Aorta (tissue), 5 donors: ENCODE data around the gene AMER3. TPM values are rescaled to one million over a fixed set of nuclear protein-coding genes. Genes with fewer than 3 reads are reported as not detected.
A peak's percentile ranks its signal among the peaks of the same experiment; 100 is the strongest.

Source experiments
- ATAC-seq: fragments of 200-7000 bp; cut with Tn5 transposase; one replicate; pipeline ENCODE4 v1.9.1; 2022; ENCODE audit warnings: moderate library complexity; ENCODE audit not compliant: low FRiP score
- DNase-seq, 2 donors: peaks; one replicate each; pipeline ENCODE4 v3.0.0-alpha.2; 2020
- H3K27ac ChIP-seq, 2 donors: one replicate each; pipeline ENCODE4 v1.5.1; 2013; ENCODE audit warnings: low read length in 2 of 2, mild to moderate bottlenecking in 2 of 2, moderate library complexity in 2 of 2, control low read depth in 1 of 2, inconsistent platforms in 1 of 2, low read depth in 1 of 2
- H3K27me3 ChIP-seq, 2 donors: one replicate each; pipeline ENCODE4 v1.6.1; 2013; ENCODE audit warnings: control low read depth in 1 of 2, low read length in 1 of 2, mild to moderate bottlenecking in 1 of 2, moderate library complexity in 1 of 2; ENCODE audit not compliant: insufficient read depth in 2 of 2, control insufficient read depth in 1 of 2
- H3K36me3 ChIP-seq, 2 donors: one replicate each; pipeline ENCODE4 v1.6.1; 2013; ENCODE audit warnings: control low read depth in 1 of 2, low read length in 1 of 2, mild to moderate bottlenecking in 1 of 2; ENCODE audit not compliant: insufficient read depth in 2 of 2, control insufficient read depth in 1 of 2
- H3K4me1 ChIP-seq, 2 donors: one replicate each; pipeline ENCODE4 v1.6.1; 2013; ENCODE audit warnings: low read length in 2 of 2, control low read depth in 1 of 2, mild to moderate bottlenecking in 1 of 2, moderate library complexity in 1 of 2; ENCODE audit not compliant: insufficient read depth in 2 of 2, control insufficient read depth in 1 of 2
- H3K4me3 ChIP-seq, 2 donors: one replicate each; pipeline ENCODE4 v1.5.1; 2013; ENCODE audit warnings: low read length in 2 of 2, control low read depth in 1 of 2, mild to moderate bottlenecking in 1 of 2
- H3K9me3 ChIP-seq: one replicate; pipeline ENCODE4 v1.6.1; 2013; ENCODE audit warnings: mild to moderate bottlenecking, low read length; ENCODE audit not compliant: control insufficient read depth
- WGBS, 2 donors: extraction: QIAGEN DNeasy Blood & Tissue Kit; methylation state at CpG; one replicate each; pipeline ENCODE4 v1.1.7; 2013; 5-methylcytosine and 5-hydroxymethylcytosine counted together
- intact Hi-C, 2 donors: fragments of 100-400 bp; cut with DNase I; formaldehyde crosslinking; loops; one replicate each; pipeline versions ENCODE4 v1.14.2 to v1.15.0; 2022
- polyA plus RNA-seq, 2 donors: library from polyadenylated mRNA; stranded (reverse); fragments of 200-250 nt; gene quantifications; one replicate each; pipeline ENCODE4 v1.2.3, GENCODE V29; 2013
- total RNA-seq, 2 donors: library from RNA; stranded (reverse); fragmentation: NEBNext Ultra II Directional; extraction: Animal tissue kit (Norgen Biotek cat#: 25700); gene quantifications; one replicate each; pipeline ENCODE4 v1.2.1, GENCODE V29; 2021
- donor health status: healthy with polysubstance abuse.
- donor health status: Bipolar disorder and iron deficiency.
- donor health status: DM: no; HTN: no; CAD: no.
- donor health status: DM: no; HTN: no; CAD: no.
- donor health status: DM: yes; HTN: yes; CAD: no.

The AMER3 gene
- total and polyA plus RNA-seq, 4 donors: not detected

- no peak for DNase-seq
- H3K27ac ChIP-seq: no peak overlapping the region
- H3K4me3 ChIP-seq: no peak overlapping the region
- no peaks in the 10 kb centered on the region for H3K9me3 ChIP-seq
- no peak for ATAC-seq
- no peaks in the 10 kb centered on the region for H3K36me3 ChIP-seq
- 71 to 81% methylated on average over 12 of the region's 12 CpGs for WGBS, 2 donors
- intact Hi-C loops: no loop called here
- no peaks in the 10 kb centered on the region for H3K27me3 ChIP-seq
- H3K4me1 ChIP-seq: no peaks in the 10 kb centered on the region
Observed at GRCh38 chr2:130766711-130767407, 11.5 kb downstream of the AMER3 start.

GRCh38 chr2:130767408-130767775 lies 12.1 kb downstream of the AMER3 start:
- ATAC-seq: no peak
- intact Hi-C loops: no loop called here
- Histone ChIP-seq H3K36me3 (no peaks in the 10 kb centered on the region), H3K4me1 (no peaks in the 10 kb centered on the region), H3K4me3 (no peak overlapping the region), H3K27me3 (no peaks in the 10 kb centered on the region), H3K9me3 (no peaks in the 10 kb centered on the region), H3K27ac (no peak overlapping the region)
- WGBS, 2 donors: 66 to 68% methylated on average over 7 of the region's 7 CpGs
- DNase-seq: no peak

GRCh38 chr2:130768191-130768855 lies 13.0 kb downstream of the AMER3 start:
- Histone ChIP-seq H3K36me3 (no peaks in the 10 kb centered on the region), H3K27ac (no peak overlapping the region), H3K4me3 (no peak overlapping the region), H3K4me1 (no peaks in the 10 kb centered on the region), H3K27me3 (no peaks in the 10 kb centered on the region), H3K9me3 (no peaks in the 10 kb centered on the region)
- ATAC-seq (peak; percentile 12), DNase-seq (no peak)
- intact Hi-C loops: no loop called here
- 80 to 83% methylated on average over 16 to 17 of the region's 17 CpGs for WGBS, 2 donors

GRCh38 chr2:130769343-130769907 lies 14.1 kb downstream of the AMER3 start:
- WGBS, 2 donors: 59 to 66% methylated on average over 7 of the region's 7 CpGs
- no peaks in the 10 kb centered on the region for H3K36me3 ChIP-seq
- DNase-seq (no peak), ATAC-seq (no peak)
- intact Hi-C loops: no loop called here
- H3K4me3 ChIP-seq: no peak overlapping the region
- H3K27ac ChIP-seq: no peak overlapping the region
- H3K9me3 ChIP-seq: no peaks in the 10 kb centered on the region
- no peaks in the 10 kb centered on the region for H3K27me3 ChIP-seq
- no peaks in the 10 kb centered on the region for H3K4me1 ChIP-seq

- H3K4me1 ChIP-seq: no peaks in the 10 kb centered on the region
- no peaks in the 10 kb centered on the region for H3K27me3 ChIP-seq
- no peak for DNase-seq
- no peak overlapping the region for H3K27ac ChIP-seq
- ATAC-seq: no peak
- 32 to 37% methylated on average over 4 of the region's 4 CpGs for WGBS, 2 donors
- no peak overlapping the region for H3K4me3 ChIP-seq
- no peaks in the 10 kb centered on the region for H3K36me3 ChIP-seq
- no peaks in the 10 kb centered on the region for H3K9me3 ChIP-seq
- intact Hi-C loops: no loop called here
Observed at GRCh38 chr2:130776550-130776949, 21.2 kb downstream of the AMER3 start.

GRCh38 chr2:130778781-130779180 lies 23.4 kb downstream of the AMER3 start:
- Histone ChIP-seq H3K27me3 (no peaks in the 10 kb centered on the region), H3K27ac (no peak overlapping the region), H3K9me3 (no peaks in the 10 kb centered on the region), H3K36me3 (no peaks in the 10 kb centered on the region), H3K4me3 (no peak overlapping the region), H3K4me1 (no peaks in the 10 kb centered on the region)
- ATAC-seq (no peak), DNase-seq (no peak)
- intact Hi-C loops: no loop called here
- WGBS, 2 donors: 85 to 91% methylated on average over 9 of the region's 9 CpGs

GRCh38 chr2:130785466-130786055 lies 30.2 kb downstream of the AMER3 start:
- no peaks in the 10 kb centered on the region for H3K4me1 ChIP-seq
- DNase-seq: no peak
- H3K27me3 ChIP-seq: no peaks in the 10 kb centered on the region
- intact Hi-C loops: no loop called here
- no peak overlapping the region for H3K27ac ChIP-seq
- no peaks in the 10 kb centered on the region for H3K9me3 ChIP-seq
- 55 to 65% methylated on average over 12 of the region's 12 CpGs for WGBS, 2 donors
- ATAC-seq: no peak
- H3K36me3 ChIP-seq: no peaks in the 10 kb centered on the region
- H3K4me3 ChIP-seq: no peak overlapping the region

GRCh38 chr2:130786076-130786475 lies 30.7 kb downstream of the AMER3 start:
- Histone ChIP-seq H3K4me3 (no peak overlapping the region), H3K4me1 (no peaks in the 10 kb centered on the region), H3K9me3 (no peaks in the 10 kb centered on the region), H3K27me3 (no peaks in the 10 kb centered on the region), H3K36me3 (no peaks in the 10 kb centered on the region), H3K27ac (no peak overlapping the region)
- DNase-seq (no peak), ATAC-seq (no peak)
- intact Hi-C loops: no loop called here
- 94 to 96% methylated on average over 6 of the region's 6 CpGs for WGBS, 2 donors
